ENCODE measurements around the gene IRF1. TPM values are rescaled to one million over a fixed set of nuclear protein-coding genes. Genes with fewer than 3 reads are reported as not detected.
"Not testable (repeated sequence)": the region's sequence is repeated elsewhere in the genome, so short reads cannot be mapped to it uniquely, and the experiment has no call there.

Gene IRF1
- polyA plus RNA-seq, 6 donors from 2014 or later, result 228 to 332 (median 296) TPM

- Mint-ChIP-seq H3K27ac (peak overlapping the region; percentile 61 to 99 (median 96)), H3K4me1 (peaks cover 52 to 70% (median 62%) of the 10 kb centered on the region in 3 donors), H3K36me3 (peaks cover 24 to 32% of the 10 kb centered on the region in 2 donors), H3K27me3 (no peaks in the 10 kb centered on the region), H3K4me3 (peak overlapping the region; percentile 87 to 99 (median 96)), H3K9me3 (no peaks in the 10 kb centered on the region)
- peak; percentile 53 for DNase-seq
- ATAC-seq (ENCODE audit: low read depth in 2 of 2), result no peak
Observed at GRCh38 chr5:132487841-132488555, 2.6 kb downstream of the IRF1 start.

- H3K27ac Mint-ChIP-seq, result peak overlapping the region; percentile 15 to 99 (median 96)
- H3K27me3 Mint-ChIP-seq, result no peaks in the 10 kb centered on the region
- DNase-seq (no peak), ATAC-seq (ENCODE audit: low read depth in 2 of 2) (no peak)
- H3K36me3 Mint-ChIP-seq, result peaks cover 24 to 32% of the 10 kb centered on the region in 2 donors
- peak overlapping the region in 7 of 8 donors; percentile 76 to 99 (median 96) for H3K4me3 Mint-ChIP-seq
- H3K4me1 Mint-ChIP-seq, result peaks cover 49 to 65% (median 57%) of the 10 kb centered on the region in 3 donors
- no peaks in the 10 kb centered on the region for H3K9me3 Mint-ChIP-seq
Observed at GRCh38 chr5:132487095-132487428, 3.5 kb downstream of the IRF1 start.

DNA sequence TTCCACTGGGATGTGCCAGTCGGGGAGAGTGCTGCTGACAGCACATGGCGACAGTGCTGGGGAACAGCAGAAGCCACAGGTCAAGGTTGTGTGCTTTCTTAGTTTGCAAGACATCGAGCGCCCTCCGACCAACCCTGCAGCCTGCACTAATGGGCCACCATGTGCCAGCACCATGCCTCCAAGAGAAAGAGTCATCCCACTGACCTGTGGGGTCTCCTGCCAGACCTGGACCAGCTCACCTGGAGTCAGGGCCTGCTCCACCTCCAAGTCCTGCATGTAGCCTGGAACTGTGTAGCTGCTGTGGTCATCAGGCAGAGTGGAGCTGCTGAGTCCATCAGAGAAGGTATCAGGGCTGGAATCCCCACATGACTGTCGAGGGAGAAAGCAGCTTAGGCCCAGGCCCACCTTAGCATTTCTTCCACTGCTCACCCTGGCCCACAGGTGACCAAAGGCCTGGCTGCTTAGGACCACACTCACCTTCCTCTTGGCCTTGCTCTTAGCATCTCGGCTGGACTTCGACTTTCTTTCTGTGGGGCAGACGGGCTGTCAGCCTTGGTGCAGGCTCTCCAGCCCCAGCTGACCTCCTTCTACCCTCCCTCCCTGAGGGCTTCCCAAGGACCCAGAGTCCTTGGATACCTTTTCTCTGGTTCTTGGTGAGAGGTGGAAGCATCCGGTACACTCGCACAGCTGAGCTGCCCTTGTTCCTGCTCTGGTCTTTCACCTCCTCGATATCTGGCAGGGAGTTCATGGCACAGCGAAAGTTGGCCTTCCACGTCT is 4.1 kb downstream of the IRF1 start:
- no peaks in the 10 kb centered on the region for H3K27me3 Mint-ChIP-seq
- no peak for DNase-seq
- peaks cover 24 to 32% of the 10 kb centered on the region in 2 donors for H3K36me3 Mint-ChIP-seq
- peaks cover 44 to 62% (median 54%) of the 10 kb centered on the region in 3 donors for H3K4me1 Mint-ChIP-seq
- H3K9me3 Mint-ChIP-seq, result no peaks in the 10 kb centered on the region
- H3K4me3 Mint-ChIP-seq, result peak overlapping the region in 7 of 8 donors; percentile 47 to 99 (median 95)
- H3K27ac Mint-ChIP-seq, result peak overlapping the region in 5 of 6 donors; percentile 70 to 99 (median 95)
- ATAC-seq (ENCODE audit: low read depth in 2 of 2), result no peak

DNA sequence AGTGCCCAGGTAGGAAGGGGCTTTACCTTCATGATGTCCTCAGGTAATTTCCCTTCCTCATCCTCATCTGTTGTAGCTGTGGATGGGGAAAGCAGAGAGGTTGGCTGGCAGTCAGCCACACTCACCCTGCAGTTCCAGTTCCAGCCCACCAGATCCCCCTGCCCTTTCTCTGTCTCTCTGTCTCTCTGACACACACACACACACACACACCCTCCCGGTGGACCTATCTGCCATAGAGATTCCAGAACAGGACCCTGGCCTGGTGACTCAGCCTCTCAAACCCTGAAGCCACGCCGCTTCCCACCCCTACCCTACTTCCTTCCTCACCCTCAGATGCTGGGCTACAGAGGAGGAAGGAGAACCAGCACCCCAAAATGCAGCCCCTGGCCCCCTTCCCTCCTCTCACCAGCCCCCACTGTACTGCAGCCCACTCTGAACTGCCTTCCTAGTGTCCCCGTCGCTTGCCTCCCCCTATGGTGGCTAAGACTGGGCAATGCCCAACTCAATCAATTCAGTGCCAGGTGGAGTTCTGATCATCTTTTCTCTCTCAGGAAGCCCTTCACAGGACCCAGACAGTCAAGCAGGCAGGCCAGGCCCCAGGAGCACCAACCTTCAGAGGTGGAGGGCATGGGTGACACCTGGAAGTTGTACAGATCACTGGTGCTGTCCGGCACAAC is 4.8 kb downstream of the IRF1 start:
- peaks cover 44 to 63% (median 57%) of the 10 kb centered on the region in 3 donors for H3K4me1 Mint-ChIP-seq
- peaks cover 24 to 32% of the 10 kb centered on the region in 2 donors for H3K36me3 Mint-ChIP-seq
- ATAC-seq (ENCODE audit: low read depth in 2 of 2) (no peak), DNase-seq (no peak)
- peak overlapping the region; percentile 34 to 99 (median 90) for H3K27ac Mint-ChIP-seq
- peak overlapping the region in 6 of 8 donors; percentile 21 to 98 (median 50) for H3K4me3 Mint-ChIP-seq
- no peaks in the 10 kb centered on the region for H3K9me3 Mint-ChIP-seq
- H3K27me3 Mint-ChIP-seq, result no peaks in the 10 kb centered on the region

DNA sequence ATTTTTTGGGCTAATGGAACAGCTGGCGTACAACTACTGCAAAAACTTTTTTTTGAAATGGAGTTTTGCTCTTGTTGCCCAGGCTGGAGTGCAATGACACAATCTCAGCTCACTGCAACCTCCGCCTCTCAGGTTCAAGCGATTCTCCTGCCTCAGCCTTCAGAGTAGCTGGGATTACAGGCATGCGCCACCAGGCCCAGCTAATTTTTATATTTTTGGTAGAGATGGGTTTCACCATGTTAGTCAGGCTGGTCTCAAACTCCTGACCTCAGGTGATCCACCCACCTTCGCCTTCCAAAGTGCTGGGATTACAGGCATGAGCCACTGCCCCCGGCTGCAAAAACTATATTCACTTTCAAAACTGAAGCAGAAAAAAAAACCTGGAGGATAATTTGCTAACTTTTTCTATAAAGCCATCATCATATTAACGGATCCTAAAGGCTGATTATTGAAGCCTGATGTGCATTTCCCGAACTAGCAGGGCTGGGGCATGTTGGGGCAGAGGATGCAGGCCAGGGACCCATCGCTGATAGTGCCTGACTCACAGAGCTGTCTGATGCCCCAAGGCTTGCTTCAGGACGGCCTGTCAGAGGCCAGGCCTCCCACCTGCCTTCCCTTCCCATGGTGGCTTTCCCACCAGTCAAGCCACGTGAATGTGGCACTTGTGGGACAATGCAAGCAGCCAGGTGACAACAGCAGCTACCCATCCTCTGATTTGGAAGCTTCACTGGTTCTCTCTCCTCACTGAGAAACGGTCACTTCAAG is 5.5 kb downstream of the IRF1 start:
- ATAC-seq (ENCODE audit: low read depth in 2 of 2); H3K27me3 Mint-ChIP-seq; H3K9me3 Mint-ChIP-seq; DNase-seq: not testable (repeated sequence)
- peak overlapping the region; percentile 34 to 99 (median 74) for H3K27ac Mint-ChIP-seq
- peak overlapping the region in 5 of 8 donors; percentile 9 to 98 (median 24) for H3K4me3 Mint-ChIP-seq
- peaks cover 24 to 32% of the 10 kb centered on the region in 2 donors for H3K36me3 Mint-ChIP-seq
- peaks cover 46 to 70% (median 64%) of the 10 kb centered on the region in 3 donors for H3K4me1 Mint-ChIP-seq

DNA sequence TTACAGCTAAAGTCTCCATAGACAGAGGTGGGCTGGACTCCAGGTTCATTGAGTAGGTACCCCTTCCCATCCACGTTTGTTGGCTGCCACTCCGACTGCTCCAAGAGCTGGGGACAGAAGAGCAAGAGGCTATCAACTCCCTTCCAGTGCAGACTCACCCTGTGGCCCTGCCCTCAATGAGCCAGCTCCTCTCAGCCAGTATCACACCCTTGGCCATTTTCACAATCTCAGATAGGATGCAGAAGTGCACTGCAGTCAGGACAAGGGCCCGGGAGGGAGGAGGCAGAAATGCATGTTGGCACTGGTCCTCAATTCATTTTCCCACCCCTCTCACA is 6.2 kb downstream of the IRF1 start:
- ATAC-seq (ENCODE audit: low read depth in 2 of 2) (no peak), DNase-seq (no peak)
- Mint-ChIP-seq H3K9me3 (no peaks in the 10 kb centered on the region), H3K27ac (peak overlapping the region in 4 of 6 donors; percentile 79 to 99 (median 92)), H3K36me3 (peaks cover 24 to 32% of the 10 kb centered on the region in 2 donors), H3K4me1 (peaks cover 53 to 71% (median 70%) of the 10 kb centered on the region in 3 donors), H3K4me3 (peak overlapping the region in 4 of 8 donors; percentile 39 to 98 (median 64)), H3K27me3 (no peaks in the 10 kb centered on the region)

DNA sequence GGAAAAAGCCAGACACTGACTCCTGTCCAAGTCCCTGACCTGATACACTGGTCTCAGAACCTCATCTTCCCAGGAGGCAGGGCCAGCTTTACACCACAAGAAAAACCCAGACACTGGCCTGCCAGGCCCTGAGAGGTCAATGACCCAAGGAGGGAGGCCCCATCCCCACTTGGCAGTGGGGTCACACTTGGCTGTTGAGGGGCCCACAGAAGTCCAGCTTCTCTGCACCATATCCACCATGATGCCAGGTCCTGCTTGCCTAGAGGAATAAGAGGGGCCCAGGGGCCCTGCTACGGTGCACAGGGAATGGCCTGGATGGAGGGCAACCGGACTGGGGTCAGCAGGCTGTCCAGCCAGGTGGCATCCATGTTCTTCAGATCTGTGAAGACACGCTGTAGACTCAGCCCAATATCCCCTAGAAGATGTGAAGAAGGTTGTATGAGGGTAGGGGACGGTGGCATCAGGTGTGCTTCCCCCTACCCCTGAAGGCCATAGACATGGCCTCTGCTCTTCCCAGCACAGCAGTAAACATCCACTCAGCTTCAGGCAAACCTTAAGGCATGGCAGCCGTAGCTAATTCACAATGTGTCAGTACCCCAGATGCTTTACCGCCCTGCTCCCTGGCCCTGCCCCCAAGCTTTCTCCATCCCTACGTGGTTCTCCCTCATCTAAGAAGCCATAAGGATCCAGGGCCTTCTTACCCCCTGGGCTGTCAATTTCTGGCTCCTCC is 6.7 kb downstream of the IRF1 start:
- peak overlapping the region in 4 of 6 donors; percentile 81 to 99 (median 92) for H3K27ac Mint-ChIP-seq
- H3K9me3 Mint-ChIP-seq, result no peaks in the 10 kb centered on the region
- H3K27me3 Mint-ChIP-seq, result no peaks in the 10 kb centered on the region
- H3K36me3 Mint-ChIP-seq, result peaks cover 21 to 32% of the 10 kb centered on the region in 2 donors
- peaks cover 54 to 71% (median 70%) of the 10 kb centered on the region in 3 donors for H3K4me1 Mint-ChIP-seq
- no peak for ATAC-seq (ENCODE audit: low read depth in 2 of 2)
- peak overlapping the region in 4 of 8 donors; percentile 39 to 98 (median 64) for H3K4me3 Mint-ChIP-seq
- DNase-seq, result no peak

GRCh38 chr5:132483101-132483500 is 7.5 kb downstream of the IRF1 start:
- Mint-ChIP-seq H3K9me3 (no peaks in the 10 kb centered on the region), H3K4me1 (peaks cover 55 to 72% (median 71%) of the 10 kb centered on the region in 3 donors), H3K36me3 (peaks cover 17 to 31% of the 10 kb centered on the region in 2 donors), H3K27ac (peak overlapping the region in 4 of 6 donors; percentile 37 to 99 (median 66)), H3K4me3 (peak overlapping the region in 1 of 8 donors; percentile 98), H3K27me3 (no peaks in the 10 kb centered on the region)
- ATAC-seq (ENCODE audit: low read depth in 2 of 2) (no peak), DNase-seq (no peak)

DNA sequence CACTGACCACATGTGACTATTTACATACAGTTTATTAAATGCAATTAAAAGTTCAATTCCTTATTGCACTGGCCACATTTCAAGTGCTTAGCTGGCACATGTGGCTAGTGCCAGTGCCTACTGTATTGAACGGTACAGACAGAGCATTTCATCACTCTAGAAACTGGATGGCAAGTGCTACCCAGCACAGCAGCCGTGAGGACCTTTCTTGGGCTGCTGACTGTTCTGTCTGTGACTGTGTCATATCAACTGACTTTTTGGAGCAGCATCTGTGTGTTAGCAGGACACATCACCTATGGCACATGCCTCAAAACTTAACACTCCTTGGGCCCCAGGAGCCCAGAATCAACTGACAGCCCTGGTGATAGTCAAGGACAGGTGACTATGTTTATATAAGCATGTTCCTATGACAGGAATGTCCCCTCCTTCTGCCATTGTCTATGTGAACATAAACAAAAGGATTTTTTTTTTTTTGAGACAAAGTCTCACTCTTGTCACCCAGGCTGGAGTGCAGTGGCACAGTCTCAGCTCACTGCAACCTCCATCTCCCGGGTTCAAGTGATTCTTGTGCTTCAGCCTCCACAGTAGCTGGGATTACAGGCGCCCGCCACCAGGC is 8.9 kb downstream of the IRF1 start:
- peak overlapping the region in 2 of 8 donors; percentile 1 to 66 for H3K4me3 Mint-ChIP-seq

GRCh38 chr5:132480893-132481595 is 9.5 kb downstream of the IRF1 start:
- Mint-ChIP-seq H3K27me3 (no peaks in the 10 kb centered on the region), H3K9me3 (no peaks in the 10 kb centered on the region), H3K4me1 (peaks cover 58 to 74% (median 72%) of the 10 kb centered on the region in 3 donors), H3K27ac (peak overlapping the region; percentile 61 to 96 (median 78)), H3K4me3 (peak overlapping the region in 2 of 8 donors; percentile 1 to 66), H3K36me3 (peaks cover 7 to 14% of the 10 kb centered on the region in 2 donors)
- ATAC-seq (ENCODE audit: low read depth in 2 of 2) (peak; percentile 3), DNase-seq (no peak)

More for the DNA sequence above, 8.9 kb downstream of the IRF1 start:
- Mint-ChIP-seq H3K27me3 (no peaks in the 10 kb centered on the region), H3K36me3 (peaks cover 9 to 21% of the 10 kb centered on the region in 2 donors), H3K9me3 (no peaks in the 10 kb centered on the region), H3K27ac (peak overlapping the region; percentile 32 to 96 (median 74)), H3K4me1 (peaks cover 58 to 74% (median 71%) of the 10 kb centered on the region in 3 donors)
- DNase-seq (no peak), ATAC-seq (ENCODE audit: low read depth in 2 of 2) (peak; percentile 3 to 6)

- peaks cover 54 to 72% (median 72%) of the 10 kb centered on the region in 3 donors for H3K4me1 Mint-ChIP-seq
- no peaks in the 10 kb centered on the region for H3K9me3 Mint-ChIP-seq
- H3K27me3 Mint-ChIP-seq, result no peaks in the 10 kb centered on the region
- ATAC-seq (ENCODE audit: low read depth in 2 of 2) (no peak), DNase-seq (no peak)
- H3K36me3 Mint-ChIP-seq, result peaks cover 7 to 9% of the 10 kb centered on the region in 2 donors
- H3K27ac Mint-ChIP-seq, result peak overlapping the region in 4 of 6 donors; percentile 27 to 96 (median 65)
- H3K4me3 Mint-ChIP-seq, result peak overlapping the region in 3 of 8 donors; percentile 15 to 66 (median 52)
Observed at GRCh38 chr5:132480546-132480892, 10.1 kb downstream of the IRF1 start.
